HepG2 (cell line): Measurements from ENCODE around the gene VWCE. TPM values are rescaled to one million over a fixed set of nuclear protein-coding genes. Genes with fewer than 3 reads are reported as not detected.

ENCODE experiments used
- BCLAF1 ChIP-seq: fragments of 450-650 bp; IDR thresholded peaks from 2 replicates; pipeline ENCODE4 v1.6.1; 2017; ENCODE audit warnings: mild to moderate bottlenecking
- FOXC1 ChIP-seq: sonication (generic); formaldehyde crosslinking; IDR thresholded peaks from 2 replicates; pipeline ENCODE4 v1.8.0; 2022; ENCODE audit warnings: mild to moderate bottlenecking, missing genetic modification reagents, borderline replicate concordance
- HNF4A ChIP-seq: sonication (generic); formaldehyde crosslinking; IDR thresholded peaks from 2 replicates; pipeline ENCODE4 v1.4.0; 2020; ENCODE audit warnings: missing genetic modification reagents
- KDM1A ChIP-seq: IDR thresholded peaks from 2 replicates; pipeline ENCODE4 v1.6.1; 2016; ENCODE audit warnings: missing compliant biosample characterization
- KDM3A ChIP-seq: IDR thresholded peaks from 2 replicates; pipeline ENCODE4 v1.6.1; 2018; ENCODE audit warnings: low read depth, missing compliant biosample characterization
- MXD1 ChIP-seq: sonication (generic); formaldehyde crosslinking; IDR thresholded peaks from 2 replicates; pipeline ENCODE4 v1.4.0; 2020; ENCODE audit warnings: mild to moderate bottlenecking, missing genetic modification reagents
- PCBP1 ChIP-seq: fragments of 200-400 bp; formaldehyde crosslinking; IDR thresholded peaks from 2 replicates; pipeline ENCODE4 v1.6.1; 2017; ENCODE audit warnings: mild to moderate bottlenecking, low read depth, low read length, borderline replicate concordance
- TRIM24 ChIP-seq: sonication (generic); formaldehyde crosslinking; IDR thresholded peaks from 2 replicates; pipeline ENCODE4 v1.8.0; 2022; ENCODE audit warnings: mild to moderate bottlenecking, missing genetic modification reagents
- ZC3H4 ChIP-seq: sonication (generic); formaldehyde crosslinking; IDR thresholded peaks from 2 replicates; pipeline ENCODE4 v1.4.0; 2020; ENCODE audit warnings: missing genetic modification reagents, borderline replicate concordance
- ZKSCAN8 ChIP-seq: IDR thresholded peaks from 2 replicates; pipeline ENCODE4 v1.6.1; 2016; ENCODE audit warnings: borderline replicate concordance, missing genetic modification reagents, missing compliant biosample characterization
- ZNF142 ChIP-seq: sonication (generic); formaldehyde crosslinking; IDR thresholded peaks from 2 replicates; pipeline ENCODE4 v1.4.0; 2020; ENCODE audit warnings: missing genetic modification reagents
- ZNF296 ChIP-seq: sonication (generic); formaldehyde crosslinking; conservative IDR thresholded peaks from 2 replicates; pipeline ENCODE4 v1.5.0; 2020; ENCODE audit warnings: mild to moderate bottlenecking, missing genetic modification reagents
- ZNF512 ChIP-seq: sonication (generic); formaldehyde crosslinking; IDR thresholded peaks from 2 replicates; pipeline ENCODE4 v1.4.0; 2020; ENCODE audit warnings: mild to moderate bottlenecking, missing genetic modification reagents
- ZNF770 ChIP-seq: sonication (generic); formaldehyde crosslinking; IDR thresholded peaks from 2 replicates; pipeline ENCODE4 v1.5.0; 2020; ENCODE audit warnings: mild to moderate bottlenecking, missing genetic modification reagents
- ZNF879 ChIP-seq: sonication (generic); formaldehyde crosslinking; IDR thresholded peaks from 2 replicates; pipeline ENCODE4 v1.8.1; 2023; ENCODE audit warnings: missing genetic modification reagents
- polyA plus RNA-seq, 8 experiments: library from polyadenylated mRNA; depleted of rRNA in 3 of 8; stranded (reverse) in 7 of 8; unstranded in 1 of 8; fragments of >200 nt; fragmentation: Illumina TruSeq in 4 of 8; extraction: Trizol in 4 of 8; gene quantifications; 2 replicates each; pipeline versions ENCODE4 v1.2.1 to v1.2.3, GENCODE V29; 2011 to 2016; ENCODE audit warnings: low read depth in 4 of 8, missing spikeins in 1 of 8, mixed read lengths in 1 of 8; ENCODE audit not compliant: insufficient read depth in 1 of 8
- total RNA-seq, 5 experiments: library from RNA; depleted of rRNA; stranded (reverse); fragments of >200 nt; fragmentation: Illumina TruSeq; extraction: Trizol; gene quantifications; 2 replicates each; pipeline ENCODE4 v1.2.3, GENCODE V29; 2016; ENCODE audit warnings: low read depth in 1 of 5

The VWCE gene
- total and polyA plus RNA-seq, 2 of the 13 experiments (the other 11 are each of a cell fraction or from before 2014, with no cell fraction given): 27.6 to 58.3 TPM

- TF ChIP-seq KDM3A (peak; percentile 37; the same call in 1 of the 2 replicates), ZC3H4 (CRISPR knock-in tag) (no peak), PCBP1 (peak; percentile 68; the same call in 1 of the 2 replicates), BCLAF1 (no peak), ZNF296 (CRISPR knock-in tag) (peak; percentile 53; the same call in 1 of the 2 replicates), ZNF879 (CRISPR knock-in tag) (no peak; the same call in 1 of the 2 replicates), ZKSCAN8 (no peak), ZNF770 (CRISPR knock-in tag) (no peak), FOXC1 (no peak), ZNF142 (0 out of 2 replicates have a peak, but pooled peaks have one; percentile 75), MXD1 (CRISPR knock-in tag) (0 out of 2 replicates have a peak, but pooled peaks have one; percentile 10), ZNF512 (CRISPR knock-in tag) (no peak), TRIM24 (CRISPR knock-in tag) (no peak), HNF4A (CRISPR knock-in tag) (peak; percentile 83), KDM1A (CRISPR knock-in tag) (no peak)
Observed at GRCh38 chr11:61294717-61295595, at the start of gene VWCE (continued).
